Measurements from ENCODE around the gene GPC3.

Gene GPC3

DNA sequence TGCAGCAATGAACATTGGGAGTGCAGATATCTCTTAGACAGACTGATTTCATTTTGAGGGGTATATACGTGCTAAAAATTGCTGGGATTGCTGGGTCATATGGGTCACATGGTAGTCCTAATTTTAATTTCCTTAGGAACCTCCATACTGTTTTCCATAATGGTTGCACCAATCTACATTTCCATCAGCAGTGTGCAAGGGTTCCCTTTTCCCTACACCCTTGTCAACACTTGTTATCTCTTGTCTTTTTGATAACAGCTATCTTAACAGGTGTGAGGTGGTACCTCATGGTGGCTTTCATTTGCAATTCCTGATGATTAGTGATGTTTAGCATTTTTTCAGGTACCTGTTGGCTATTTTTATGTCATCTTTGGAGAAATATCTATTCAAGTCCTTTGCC is 57.0 kb downstream of the GPC3 start:
- H3K27ac ChIP-seq, result no peak overlapping the region
- TF ChIP-seq CTCF (IDR thresholded peaks at IDR 0.05) (no peak), ZFX (IDR thresholded peaks at IDR 0.05; ENCODE audit: borderline replicate concordance) (no peak)

DNA sequence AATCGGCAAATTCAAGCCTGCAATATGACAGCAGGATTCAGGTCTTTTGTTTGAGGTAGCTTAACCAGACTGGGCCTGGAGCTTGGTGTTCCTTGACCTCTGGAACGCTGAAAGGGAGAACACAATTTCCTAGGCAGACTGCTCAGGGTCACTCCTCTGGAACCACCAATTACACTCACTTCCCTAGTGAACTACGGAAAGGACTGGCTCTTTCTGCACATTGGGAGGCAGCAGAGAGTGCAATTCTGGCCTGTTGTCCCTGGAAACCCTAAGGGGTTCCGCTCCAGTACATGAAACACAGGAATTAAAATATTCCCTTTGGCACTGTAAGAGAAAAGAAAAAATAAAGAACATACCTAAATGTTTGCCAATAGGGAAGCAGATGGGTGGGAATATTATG is 58.6 kb downstream of the GPC3 start:
- no peak overlapping the region for H3K27ac ChIP-seq
- TF ChIP-seq CTCF (IDR thresholded peaks at IDR 0.05) (no peak), ZFX (IDR thresholded peaks at IDR 0.05; ENCODE audit: borderline replicate concordance) (no peak)

DNA sequence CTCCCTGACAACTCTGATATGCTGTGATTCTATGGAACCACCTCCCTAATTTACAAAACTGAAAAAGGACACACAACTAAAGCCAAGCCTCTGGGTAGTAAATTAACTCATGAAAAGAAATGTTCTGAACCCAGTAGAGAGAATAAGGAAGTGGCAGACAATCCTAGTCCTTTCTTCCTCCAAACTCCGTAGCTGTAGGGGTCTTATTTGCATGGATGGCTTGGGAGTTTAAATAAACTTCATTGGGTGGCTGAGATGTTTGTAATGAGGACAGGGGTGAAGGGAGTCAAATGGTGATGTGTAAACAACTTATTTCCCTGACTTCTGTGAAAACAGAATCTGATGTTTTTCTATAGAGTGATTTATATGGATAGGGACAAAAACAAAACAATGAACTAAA is 59.3 kb downstream of the GPC3 start:
- TF ChIP-seq CTCF (IDR thresholded peaks at IDR 0.05) (no peak), ZFX (IDR thresholded peaks at IDR 0.05; ENCODE audit: borderline replicate concordance) (no peak)
- no peak overlapping the region for H3K27ac ChIP-seq

DNA sequence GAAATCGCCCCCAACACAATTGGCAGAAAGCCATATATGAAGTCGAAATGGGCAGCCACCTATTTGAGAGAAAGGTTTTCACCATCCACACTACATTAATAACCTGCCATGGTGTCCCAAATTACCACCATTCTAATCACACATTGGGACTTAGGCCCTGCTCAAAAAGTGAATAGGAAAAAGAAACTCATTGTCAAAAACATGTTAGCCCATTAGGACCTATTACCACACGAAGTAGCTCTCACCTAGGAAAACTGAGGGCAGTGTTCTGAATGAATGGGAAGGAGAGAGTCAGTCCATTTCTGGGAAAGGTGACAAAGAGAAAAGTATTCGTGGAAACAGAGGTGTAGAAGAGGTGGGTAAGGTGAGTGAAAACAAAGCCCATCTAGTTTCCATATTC is 60.8 kb downstream of the GPC3 start:
- no peak for TF ChIP-seq CTCF (IDR thresholded peaks at IDR 0.05)
- TF ChIP-seq ZFX (IDR thresholded peaks at IDR 0.05; ENCODE audit: borderline replicate concordance), result no peak
- no peak overlapping the region for H3K27ac ChIP-seq

DNA sequence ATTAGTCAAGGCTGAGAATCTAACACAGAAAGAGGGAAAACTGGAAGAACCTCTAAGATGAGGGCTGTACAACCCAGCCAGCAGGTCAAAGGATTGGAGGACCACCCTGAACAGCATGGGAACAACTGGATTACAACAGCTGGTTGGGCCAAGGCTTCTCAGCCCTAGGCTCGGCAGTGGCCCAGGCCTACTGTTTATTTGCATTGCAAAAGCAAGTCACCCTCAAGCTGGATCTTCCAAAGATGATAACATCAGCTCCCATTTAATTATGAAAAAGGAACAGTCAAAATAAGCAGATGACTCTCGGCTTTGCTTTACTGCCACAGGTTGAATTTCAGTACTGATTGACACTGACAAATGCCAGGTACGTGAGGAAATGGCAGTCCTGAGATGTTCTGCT is 61.8 kb downstream of the GPC3 start:
- TF ChIP-seq ZFX (IDR thresholded peaks at IDR 0.05; ENCODE audit: borderline replicate concordance), result no peak
- no peak for TF ChIP-seq CTCF (IDR thresholded peaks at IDR 0.05)
- no peak overlapping the region for H3K27ac ChIP-seq

- no peak overlapping the region for H3K27ac ChIP-seq
- TF ChIP-seq ZFX (IDR thresholded peaks at IDR 0.05; ENCODE audit: borderline replicate concordance), result no peak
Measured at GRCh38 chrX:133923113-133923512, 62.3 kb downstream of the GPC3 start.

- no peak for TF ChIP-seq CTCF (IDR thresholded peaks at IDR 0.05)
- no peak for TF ChIP-seq ZFX (IDR thresholded peaks at IDR 0.05; ENCODE audit: borderline replicate concordance)
- H3K27ac ChIP-seq, result no peak overlapping the region
Measured at GRCh38 chrX:133922390-133922771, 63.0 kb downstream of the GPC3 start.

DNA sequence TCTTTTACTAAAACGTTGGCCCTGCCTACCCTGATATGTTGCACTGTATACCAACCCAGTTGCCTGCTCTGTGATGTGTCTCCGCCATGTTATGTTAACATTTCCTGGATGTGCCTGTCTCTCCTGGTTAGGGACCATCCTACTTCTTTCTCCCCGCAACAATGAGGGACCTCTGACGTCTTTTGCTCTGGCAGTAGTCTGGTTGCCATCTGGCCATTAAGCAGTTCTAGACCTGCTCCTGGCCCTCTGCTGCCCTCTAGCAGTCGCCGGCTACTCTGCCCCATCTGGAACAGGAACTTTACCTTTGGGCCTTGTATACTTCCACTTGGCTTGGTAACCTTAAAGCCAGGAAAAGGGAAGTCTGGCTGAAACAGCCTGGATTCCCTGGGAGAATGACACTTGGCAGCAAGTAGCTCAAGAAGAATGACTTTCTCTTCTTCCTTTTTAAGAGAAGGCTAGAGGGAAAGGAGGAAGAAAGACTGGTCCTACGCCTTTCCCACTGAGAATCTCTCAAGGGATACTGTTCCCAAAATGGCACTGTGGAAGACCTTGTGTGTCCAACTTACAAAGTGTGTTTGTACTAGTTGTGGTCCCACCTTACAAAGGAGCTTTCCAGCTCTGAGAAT is 63.5 kb downstream of the GPC3 start:
- TF ChIP-seq CTCF (IDR thresholded peaks at IDR 0.05), result peak; percentile 80
- no peak for TF ChIP-seq ZFX (IDR thresholded peaks at IDR 0.05; ENCODE audit: borderline replicate concordance)
- H3K27ac ChIP-seq, result no peak overlapping the region
